Gastrocnemius medialis (tissue), 4 donors: ENCODE data around the gene ADGRV1.

ENCODE experiments used
- CTCF ChIP-seq, 5 experiments: fragments of 450-650 bp in 3 of 5; fragments of 200-600 bp in 2 of 5; sonication (generic) in 2 of 5; IDR thresholded peaks in 4 of 5; conservative IDR thresholded peaks in 1 of 5; 1 replicate in 4 of 5; 2 replicates in 1 of 5; pipeline ENCODE4 v1.5.1; 2016 to 2019; ENCODE audit warnings: antibody characterized with exemption in 5 of 5, mild to moderate bottlenecking in 3 of 5, moderate library complexity in 3 of 5
- POLR2A ChIP-seq, 2 donors: fragments of 450-650 bp; IDR thresholded peaks; one replicate each; pipeline ENCODE4 v1.6.1; 2017; ENCODE audit warnings: antibody characterized with exemption in 2 of 2, mild to moderate bottlenecking in 2 of 2, moderate library complexity in 2 of 2

- no peak for TF ChIP-seq CTCF (IDR thresholded peaks at IDR 0.05 in 4 of 5, conservative IDR thresholded peaks at IDR 0.05 in 1 of 5)
- TF ChIP-seq POLR2A (IDR thresholded peaks at IDR 0.05) = no peak
These were observed 374.7 kb downstream of the ADGRV1 start for GRCh38 chr5:90933298-90933697.
